RWPE1 (cell line): Measurements from ENCODE around the gene TMEM125.

ENCODE experiments used
- CTCF ChIA-PET: fragments of 350-600 bp; sonication (Branson Sonifier 250); formaldehyde crosslinking; extraction: SDS; loops from one replicate; lab custom pipeline; 2021; lab: Yijun Ruan, JAX
- POLR2A ChIA-PET: fragments of 400-600 bp; formaldehyde crosslinking; extraction: SDS; loops from one replicate; lab custom pipeline; 2020; ENCODE audit warnings: antibody characterized with exemption; ENCODE audit not compliant: low non-redundant PET; lab: Yijun Ruan, JAX
- DNase-seq: peaks from one replicate; pipeline ENCODE4 v3.0.0; 2012; ENCODE audit warnings: low spot score
- H3K27ac ChIP-seq: fragments of 450-650 bp; 2 replicates; pipeline ENCODE4 v1.5.1; 2017
- CTCF ChIP-seq: fragments of 450-650 bp; conservative IDR thresholded peaks from 2 replicates; pipeline ENCODE4 v1.5.1; 2017; ENCODE audit warnings: low read depth, mild to moderate bottlenecking

TMEM125 gene

DNA sequence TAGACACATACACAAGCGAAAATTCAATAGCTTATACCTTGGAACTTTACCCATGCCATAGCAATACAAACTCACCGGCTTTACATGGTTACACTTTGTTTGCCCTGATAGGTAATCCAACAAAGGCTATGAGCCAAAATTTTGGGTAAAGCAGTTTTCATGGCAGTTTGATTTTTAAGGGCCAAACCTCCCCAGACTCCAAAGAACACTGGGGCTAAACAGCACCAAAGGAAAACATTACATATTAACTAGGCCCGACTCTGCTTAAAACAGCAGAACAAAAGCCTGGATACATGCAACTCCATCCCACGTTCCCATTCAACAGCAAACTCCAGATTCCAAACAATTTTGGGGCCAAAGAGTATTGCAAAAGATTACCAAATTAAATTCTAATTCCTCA is 4.4 kb upstream of the TMEM125 start:
- POLR2A ChIA-PET, result no interaction called here
- DNase-seq, result no peak
- no peak for TF ChIP-seq CTCF
- CTCF ChIA-PET, result no interaction called here
- H3K27ac ChIP-seq, result no peak overlapping the region

DNA sequence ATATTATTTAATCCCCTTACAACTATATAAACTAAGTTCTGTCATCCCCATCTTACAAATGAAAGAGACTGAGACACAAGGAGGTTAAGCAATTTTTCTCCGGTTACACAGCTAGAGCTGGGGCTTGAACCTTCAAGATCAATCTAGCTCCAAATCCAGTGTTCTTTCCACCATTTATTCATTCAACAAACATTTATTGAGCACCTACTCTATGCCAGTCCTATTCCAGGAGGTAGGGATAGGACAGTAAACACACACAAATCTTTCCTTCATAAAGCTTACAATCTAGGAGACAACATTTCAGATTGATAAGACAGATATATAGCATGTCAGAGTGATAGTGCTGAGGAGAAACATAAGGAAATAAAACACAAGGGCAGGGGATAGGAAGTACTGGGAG is 2.9 kb upstream of the TMEM125 start:
- TF ChIP-seq CTCF, result no peak
- ChIA-PET POLR2A (no interaction called here), CTCF (interaction anchor here (0.7 kb wide), 1 partner anchor 1093 kb away, joined by 3 read pairs; no protein-coding TSS in a partner anchor)
- no peak overlapping the region for H3K27ac ChIP-seq
- no peak for DNase-seq

DNA sequence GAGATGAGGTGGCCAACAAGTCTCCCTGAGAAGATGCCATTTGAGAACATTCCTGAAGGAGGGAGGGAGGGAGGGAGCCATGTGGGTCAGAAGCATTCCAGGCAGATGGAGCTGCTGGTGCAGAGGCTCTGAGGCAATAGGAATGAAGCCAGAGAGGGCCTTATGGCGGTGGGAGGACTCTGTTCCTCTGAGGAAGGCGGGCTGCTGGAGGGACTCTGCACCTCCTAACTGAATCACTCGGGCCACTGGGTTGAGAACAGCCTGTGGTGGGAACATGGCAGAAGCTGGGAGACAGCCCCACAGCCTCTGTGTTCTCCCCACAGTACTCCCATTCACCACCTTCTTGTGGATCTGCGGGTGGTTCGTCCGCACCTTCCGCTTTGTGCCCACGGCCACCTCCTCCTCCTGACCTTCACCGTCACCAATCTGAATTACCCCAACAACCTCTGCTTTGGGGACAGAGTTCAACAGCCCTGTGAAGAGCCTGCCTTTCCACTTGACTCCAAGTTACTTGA is 2.4 kb upstream of the TMEM125 start:
- CTCF ChIA-PET, result interaction anchor here (0.7 kb wide), 2 partner anchors 28 to 1094 kb away, joined by 3 read pairs; no protein-coding TSS in a partner anchor
- POLR2A ChIA-PET, result no interaction called here
- TF ChIP-seq CTCF, result no peak
- no peak for DNase-seq
- H3K27ac ChIP-seq, result no peak overlapping the region

DNA sequence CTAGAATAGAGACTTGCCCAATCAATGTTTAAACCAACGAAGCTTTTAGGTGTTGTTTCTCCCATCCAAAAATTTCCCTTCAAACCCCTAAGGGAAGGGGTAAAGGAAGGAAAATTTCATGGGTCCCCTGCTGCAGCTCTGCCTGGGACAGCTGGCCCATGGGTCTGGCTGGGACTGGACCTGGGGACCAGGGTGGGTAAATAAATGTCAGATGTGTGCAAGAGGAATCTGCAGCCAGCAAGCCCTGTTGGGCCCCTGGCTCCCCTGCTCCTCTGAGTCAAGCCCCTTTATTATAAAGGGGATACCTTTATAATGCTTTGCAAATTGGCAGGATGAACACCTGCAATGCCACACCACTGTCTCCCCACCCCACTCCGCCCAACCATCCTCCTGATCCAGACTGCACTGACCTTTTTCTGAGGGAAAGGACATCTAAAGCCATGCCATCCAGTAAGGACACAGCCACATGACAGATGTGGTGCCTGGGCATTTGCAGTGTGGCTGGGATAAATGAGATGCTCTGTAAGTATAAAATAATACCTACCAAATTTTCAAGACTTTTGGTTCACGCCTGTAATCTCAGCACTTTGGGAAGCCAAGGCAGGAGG is 1.9 kb upstream of the TMEM125 start:
- POLR2A ChIA-PET, result no interaction called here
- CTCF ChIA-PET, result interaction anchor here (0.7 kb wide), 1 partner anchor 29 kb away, joined by 3 read pairs; no protein-coding TSS in a partner anchor
- no peak overlapping the region for H3K27ac ChIP-seq
- DNase-seq, result no peak
- TF ChIP-seq CTCF, result no peak

GRCh38 chr1:43270421-43271095 is 775 bp downstream of the TMEM125 start:
- peak; percentile 97 for DNase-seq
- POLR2A ChIA-PET, result interaction anchor here (0.6 kb wide), 1 partner anchor 72 kb away, joined by 4 read pairs; no protein-coding TSS in a partner anchor
- CTCF ChIA-PET, result interaction anchor here (0.6 to 0.7 kb wide), 3 partner anchors 14 to 1423 kb away, joined by 3 to 5 read pairs (median 4); no protein-coding TSS in a partner anchor
- H3K27ac ChIP-seq, result no peak overlapping the region
- TF ChIP-seq CTCF, result no peak
